K562 (cell line): Measurements from ENCODE around the gene GLTP. TPM values are rescaled to one million over a fixed set of nuclear protein-coding genes. Genes with fewer than 3 reads are reported as not detected.

Experiments
- ATAC-seq: fragments of 200-7000 bp; cut with Tn5 transposase; 3 replicates; pipeline ENCODE4 v1.9.1; 2020; ENCODE audit warnings: moderate library complexity
- BruUV-seq: library from RNA; stranded (reverse); fragments of 400-500 nt; replicated peaks from 2 replicates; lab custom pipeline; 2021; lab: Mats Ljungman, UMichigan
- CTCF ChIA-PET: fragments of 300-600 bp; formaldehyde crosslinking; extraction: SDS; loops from one replicate; lab custom pipeline; 2021; ENCODE audit warnings: low intra/inter-chr PET ratio; lab: Yijun Ruan, JAX
- POLR2A ChIA-PET: fragments of 300-600, 350-650 bp; sonication (Branson Sonifier 250); formaldehyde crosslinking; extraction: SDS; loops from one replicate; lab custom pipeline; 2021; ENCODE audit warnings: antibody characterized with exemption, inconsistent platforms; lab: Yijun Ruan, JAX
- DNase-seq, 4 experiments: peaks; one replicate each; pipeline versions ENCODE4 v3.0.0 to v3.0.0-alpha.2; 2011 to 2018; ENCODE audit warnings: low spot score in 3 of 4, mixed read lengths in 3 of 4; ENCODE audit errors: extremely low read depth in 1 of 4
- FAIRE-seq: peaks from 2 replicates; lab custom pipeline; 2011; peaks lifted over from hg19 to GRCh38; lab: Jason Lieb, UNC
- H2AFZ ChIP-seq: 2 replicates; pipeline ENCODE4 v1.6.0; 2011; ENCODE audit warnings: low read depth, low read length, control low read depth, inconsistent platforms
- H3K27ac ChIP-seq: fragments of 200-600 bp; 3 replicates; pipeline ENCODE4 v1.8.0; 2011; ENCODE audit warnings: low read depth, mild to moderate bottlenecking, control low read depth, inconsistent platforms, low read length, moderate library complexity, mixed read lengths; ENCODE audit errors: extremely low read depth
- H3K27me3 ChIP-seq, 2 experiments: fragments of 300-600 bp in 1 of 2; 2 replicates in 1 of 2; 3 replicates in 1 of 2; pipeline versions ENCODE4 v1.6.0 to v1.8.0; 2011; ENCODE audit warnings: inconsistent platforms in 2 of 2, low read length in 2 of 2, mild to moderate bottlenecking in 1 of 2, mixed read lengths in 1 of 2, moderate library complexity in 1 of 2; ENCODE audit not compliant: control insufficient read depth in 2 of 2, insufficient read depth in 2 of 2
- H3K36me3 ChIP-seq: fragments of 300-600 bp; 3 replicates; pipeline ENCODE4 v1.8.0; 2011; ENCODE audit warnings: mild to moderate bottlenecking, low read length, inconsistent platforms; ENCODE audit not compliant: control insufficient read depth, insufficient read depth
- H3K4me1 ChIP-seq, 2 experiments: fragments of 200-600 bp in 1 of 2; replicated peaks in 1 of 2; 2 replicates in 1 of 2; 3 replicates in 1 of 2; pipeline versions ENCODE4 v1.5.1 to v1.8.0; 2011; ENCODE audit warnings: inconsistent platforms in 2 of 2, low read length in 2 of 2, mild to moderate bottlenecking in 1 of 2, mixed read lengths in 1 of 2, moderate library complexity in 1 of 2; ENCODE audit not compliant: control insufficient read depth in 2 of 2, insufficient read depth in 2 of 2
- H3K4me2 ChIP-seq: 2 replicates; pipeline ENCODE4 v1.6.1; 2011; ENCODE audit warnings: low read length, control low read depth, inconsistent platforms, mixed read lengths; ENCODE audit not compliant: insufficient read depth
- H3K4me3 ChIP-seq: fragments of 200-600 bp; sonication (generic), shearing (Covaris generic); 2 replicates; pipeline ENCODE4 v1.5.1; 2016; ENCODE audit warnings: control low read depth, inconsistent platforms
- H3K79me2 ChIP-seq: fragments of 200-600 bp; 3 replicates; pipeline ENCODE4 v1.8.0; 2011; ENCODE audit warnings: low read length, inconsistent platforms; ENCODE audit not compliant: control insufficient read depth, insufficient read depth
- H3K9ac ChIP-seq, 2 experiments: 2 replicates each; pipeline versions ENCODE4 v1.6.0 to v1.6.1; 2011; ENCODE audit warnings: low read depth in 2 of 2, low read length in 2 of 2, control low read depth in 1 of 2, inconsistent platforms in 1 of 2, mild to moderate bottlenecking in 1 of 2, mixed read lengths in 1 of 2; ENCODE audit not compliant: insufficient read depth in 1 of 2
- H3K9me1 ChIP-seq: one replicate; pipeline ENCODE4 v1.6.0; 2011; ENCODE audit warnings: inconsistent platforms, mild to moderate bottlenecking, low read length, moderate library complexity; ENCODE audit not compliant: control insufficient read depth, insufficient read depth
- H3K9me3 ChIP-seq: replicated peaks from 2 replicates; pipeline ENCODE4 v1.5.1; 2011; ENCODE audit warnings: low read depth, low read length, inconsistent platforms; ENCODE audit not compliant: control insufficient read depth, insufficient read depth
- H4K20me1 ChIP-seq: replicated peaks from 2 replicates; pipeline ENCODE4 v1.6.1; 2011; ENCODE audit warnings: low read length, inconsistent platforms, mixed read lengths; ENCODE audit not compliant: control insufficient read depth, insufficient read depth
- CREB3L1 ChIP-seq: fragments of 450-650 bp; IDR thresholded peaks from 2 replicates; pipeline ENCODE4 v1.6.1; 2014; ENCODE audit warnings: low read depth, mild to moderate bottlenecking, moderate library complexity, borderline replicate concordance
- CXXC5 ChIP-seq: fragments of 250-450 bp; sonication (Bioruptor Pico); IDR thresholded peaks from 2 replicates; pipeline ENCODE4 v1.8.0; 2022; ENCODE audit warnings: inconsistent platforms, mild to moderate bottlenecking, moderate library complexity
- JUNB ChIP-seq: fragments of 450-650 bp; formaldehyde crosslinking; conservative IDR thresholded peaks from 2 replicates; pipeline ENCODE4 v1.4.0; 2020; ENCODE audit warnings: mild to moderate bottlenecking
- KLF16 ChIP-seq: IDR thresholded peaks from 2 replicates; pipeline ENCODE4 v1.6.1; 2016; ENCODE audit warnings: antibody characterized with exemption
- ZNF217 ChIP-seq: sonication (generic); formaldehyde crosslinking; IDR thresholded peaks from 2 replicates; pipeline ENCODE4 v1.8.0; 2022; ENCODE audit warnings: mild to moderate bottlenecking, missing genetic modification reagents
- WGBS: fragments of 100-300 bp; shearing (Covaris generic); methylation state at CpG from one replicate; pipeline ENCODE4 v1.1.6; 2016; ENCODE audit warnings: low coverage, mixed read lengths; ENCODE audit not compliant: insufficient coverage; ENCODE audit errors: missing lambda C conversion rate; 5-methylcytosine and 5-hydroxymethylcytosine counted together
- in situ Hi-C: fragments of 300-500 bp; cut with MboI; formaldehyde crosslinking; loops from 4 replicates; pipeline ENCODE4 v1.15.0; 2018; ENCODE audit warnings: inconsistent platforms, mixed read lengths
- intact Hi-C: fragments of 100-400 bp; cut with micrococcal nuclease; formaldehyde crosslinking; loops from 2 replicates; pipeline ENCODE4 v1.14.2; 2022
- polyA plus RNA-seq, 8 experiments: library from polyadenylated mRNA; depleted of rRNA in 4 of 8; stranded (reverse) in 5 of 8; unstranded in 3 of 8; fragments of >200 nt; fragmentation: Nextera tagmentation in 2 of 8; fragmentation: Illumina TruSeq in 1 of 8; extraction: Ambion mirVana in 2 of 8; extraction: Trizol in 1 of 8; gene quantifications; 2 replicates each; pipeline versions ENCODE4 v1.2.1 to v1.2.3, GENCODE V29; 2011 to 2014; ENCODE audit warnings: inconsistent platforms in 1 of 8, missing spikeins in 1 of 8
- total RNA-seq, 7 experiments: library from RNA; depleted of rRNA in 6 of 7; stranded (reverse); fragments of >200 nt in 6 of 7; fragmentation: Illumina TruSeq in 2 of 7; extraction: Trizol in 2 of 7; gene quantifications; 2 replicates each; pipeline versions ENCODE4 v1.2.1 to v1.2.3, GENCODE V29; 2011 to 2021; ENCODE audit warnings: low replicate concordance in 1 of 7

GLTP gene
- total and polyA plus RNA-seq, 9 of the 15 experiments (the other 6 are each of a cell fraction or from before 2014, with no cell fraction given): 4.4 to 8.3 (median 6.1) TPM

DNA sequence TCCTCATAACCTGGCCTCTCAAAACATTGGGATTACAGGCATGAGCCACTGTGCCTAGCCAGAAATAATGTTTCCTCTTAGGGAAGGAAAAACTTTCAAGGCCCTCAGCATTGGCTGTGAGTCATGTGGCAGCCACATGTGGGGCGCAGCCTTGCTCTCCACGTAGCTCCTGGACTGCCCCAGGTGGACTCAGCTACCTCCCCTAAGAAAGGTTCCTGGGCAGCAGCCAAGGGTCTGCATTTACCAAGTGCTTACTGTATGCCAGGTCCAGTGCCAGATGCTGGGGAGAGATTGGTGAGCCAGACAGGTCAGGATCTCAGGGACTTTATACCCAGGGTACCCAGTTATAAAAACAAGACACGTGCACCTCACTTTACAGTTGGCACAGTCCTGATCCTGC, 43.4 kb downstream of the GLTP start:
- no peaks in the 10 kb centered on the region for H3K9me1 ChIP-seq
- no peak overlapping the region for H3K4me2 ChIP-seq
- TF ChIP-seq ZNF217 (CRISPR knock-in tag) (no peak), JUNB (CRISPR knock-in tag) (no peak), CREB3L1 (no peak), KLF16 (no peak), CXXC5 (CRISPR knock-in tag) (no peak)
- TF ChIP-seq, all 486 proteins: peak for 0
- 0% methylated on average over 3 of the region's 3 CpGs for WGBS
- Histone ChIP-seq H3K4me3 (no peak overlapping the region), H3K36me3 (no peaks in the 10 kb centered on the region), H4K20me1 (no peaks in the 10 kb centered on the region), H3K9me3 (no peaks in the 10 kb centered on the region), H2AFZ (no peak overlapping the region), H3K79me2 (no peaks in the 10 kb centered on the region), H3K27ac (no peak overlapping the region), H3K27me3 (peaks cover 13 to 32% of the 10 kb centered on the region in 2 experiments; a peak in 4 of 5 replicates), H3K9ac (no peak overlapping the region), H3K4me1 (peaks cover 0 to 8% of the 10 kb centered on the region in 2 experiments; a peak in 1 of 5 replicates)
- ChIA-PET CTCF (no interaction called here), POLR2A (interaction anchor here (1.0 to 1.4 kb wide), 2 partner anchors 8 kb away, joined by 3 read pairs; no protein-coding TSS in a partner anchor)
- FAIRE-seq: no peak
- intact Hi-C loops: no loop called here
- in situ Hi-C loops: no loop called here
- BruUV-seq: no TSS peak
- DNase-seq: no peak
- ATAC-seq: no peak
